Stimulated activated CD4-positive, alpha-beta T cell treated with anti-CD3 and anti-CD28 coated beads, Interleukin-1b, Interleukin-23, amount 100 ng/mL, for 24 hours (primary cell): Measurements from ENCODE around the gene ZNF605.
"Not testable (repeated sequence)": the region's sequence is repeated elsewhere in the genome, so short reads cannot be mapped to it uniquely, and the experiment has no call there.

Source experiments
- DNase-seq, 4 experiments: peaks; one replicate each; pipeline ENCODE4 v3.0.0-alpha.2; 2020; ENCODE audit warnings: low read depth in 4 of 4, low spot score in 1 of 4

ZNF605 gene

DNA sequence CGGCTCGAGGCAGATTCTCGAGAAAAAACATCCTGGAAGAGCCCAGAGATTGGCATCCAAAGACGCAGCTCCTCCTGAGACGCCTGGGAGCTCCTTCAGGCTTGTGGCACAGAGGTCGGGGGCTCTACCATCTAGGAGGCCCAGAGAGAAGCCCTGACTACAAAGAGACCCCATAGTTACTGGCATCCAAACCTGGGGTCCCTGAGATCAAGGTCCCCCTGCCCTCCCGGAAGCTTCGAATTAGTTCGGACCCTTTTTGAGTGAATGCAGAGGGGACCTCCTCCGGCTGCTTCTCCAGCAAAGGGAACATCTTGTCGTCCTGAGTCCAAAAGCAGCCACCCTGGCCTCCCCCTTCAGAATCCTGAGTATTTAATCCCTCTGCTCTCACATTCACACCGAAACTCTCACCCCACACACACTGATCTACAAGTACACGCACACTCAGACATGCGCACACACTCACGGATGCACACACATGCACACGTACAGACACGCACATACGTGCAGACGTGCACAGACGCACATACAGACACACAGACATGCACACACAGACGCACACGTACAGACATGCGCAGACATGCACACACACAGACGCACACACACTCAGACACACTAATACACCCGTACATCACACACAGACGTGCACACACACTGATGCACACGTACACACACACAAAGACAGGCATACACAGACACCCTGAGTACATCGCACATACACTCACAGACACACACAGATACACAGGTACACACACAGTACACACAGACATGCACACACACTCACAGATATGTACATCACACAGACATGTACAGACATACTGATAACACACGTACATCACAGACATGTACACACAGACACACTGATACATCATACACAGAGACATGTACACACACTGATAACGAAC, 5.9 kb downstream of the ZNF605 start:
- no peak for DNase-seq

- no peak for DNase-seq
Measured at GRCh38 chr12:132948146-132949066, 7.7 kb downstream of the ZNF605 start.

GRCh38 chr12:132946246-132946820, 9.8 kb downstream of the ZNF605 start:
- DNase-seq: no peak

GRCh38 chr12:132945806-132946205, 10.3 kb downstream of the ZNF605 start:
- DNase-seq: no peak

DNA sequence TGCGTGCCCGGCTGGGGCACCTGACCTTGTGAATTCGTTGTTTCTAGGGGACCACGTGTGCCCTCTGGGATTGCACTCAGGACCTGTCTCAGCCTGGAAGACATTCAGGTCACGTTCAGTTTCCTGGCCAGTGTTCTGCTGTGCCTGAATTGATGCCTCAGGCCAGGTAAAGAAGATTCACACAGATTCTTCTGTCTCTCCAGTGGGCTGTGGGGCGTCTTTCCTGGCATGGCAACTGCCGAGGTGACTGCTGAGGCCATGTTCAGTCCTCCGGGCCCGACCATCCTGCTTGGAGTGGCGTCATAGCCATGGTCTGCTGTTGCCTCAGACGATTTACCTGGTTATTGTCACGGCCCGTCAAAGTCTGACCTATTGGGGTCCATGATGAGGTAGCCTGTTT, 13.5 kb downstream of the ZNF605 start:
- DNase-seq: no peak

DNA sequence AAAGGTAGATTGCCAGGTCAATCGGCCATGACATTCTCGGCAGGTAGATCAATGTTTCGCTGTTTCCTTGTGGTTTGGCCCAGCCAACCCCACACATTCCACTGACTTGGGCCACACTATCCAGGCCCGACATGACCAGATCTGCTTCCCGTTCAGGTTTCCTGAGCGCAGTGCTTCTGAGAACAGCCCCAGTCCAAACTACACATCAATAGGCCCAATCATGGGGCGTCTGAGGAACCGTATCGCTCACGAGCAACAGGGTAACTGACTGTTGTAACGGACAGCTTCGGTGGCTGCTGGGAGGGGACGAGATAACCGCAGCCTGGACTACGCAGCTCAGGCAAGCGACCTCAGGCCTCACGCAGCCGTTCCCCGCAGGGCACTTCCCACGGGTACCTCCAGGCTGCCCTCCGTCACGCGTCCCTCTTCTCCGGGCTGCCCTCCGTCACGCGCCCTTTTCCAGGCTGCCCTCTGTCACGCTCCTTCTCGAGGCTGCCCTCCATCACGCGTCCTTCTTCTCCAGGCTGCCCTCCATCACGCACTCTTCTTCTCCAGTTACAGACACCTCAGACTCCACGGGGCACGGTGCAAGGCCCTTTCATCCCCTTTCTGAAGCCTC, 14.7 kb downstream of the ZNF605 start:
- DNase-seq: no peak

DNA sequence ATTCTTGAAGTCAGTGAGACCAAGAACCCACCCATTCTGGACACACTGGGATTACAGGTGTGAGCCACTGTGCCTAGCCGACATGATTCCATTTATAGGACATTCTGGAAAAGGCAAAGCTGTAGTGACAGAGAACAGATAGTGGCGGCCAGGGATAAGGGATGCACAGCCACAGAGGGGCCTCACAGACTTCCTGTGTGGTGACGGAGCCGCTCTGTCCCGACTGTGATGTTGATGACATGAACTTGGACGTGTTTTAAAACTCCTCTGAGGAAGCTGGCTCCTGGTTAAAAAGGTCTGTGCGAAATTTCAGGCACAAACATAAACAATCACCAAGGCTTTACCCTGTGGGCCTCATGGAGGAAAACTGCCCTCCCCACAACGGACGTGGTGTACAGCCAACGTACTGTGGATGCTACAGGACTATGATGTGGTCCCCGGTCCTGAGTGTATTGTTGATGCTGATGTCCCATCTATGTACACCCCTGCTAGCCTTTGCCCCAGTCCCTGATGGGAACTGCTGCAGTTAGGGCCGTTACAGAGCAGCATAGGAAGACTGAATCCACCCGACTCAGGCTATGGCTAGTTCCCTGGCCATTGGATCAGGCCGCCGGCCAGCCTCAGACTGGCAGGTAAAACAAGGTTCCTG, 15.9 kb downstream of the ZNF605 start:
- no peak for DNase-seq

DNA sequence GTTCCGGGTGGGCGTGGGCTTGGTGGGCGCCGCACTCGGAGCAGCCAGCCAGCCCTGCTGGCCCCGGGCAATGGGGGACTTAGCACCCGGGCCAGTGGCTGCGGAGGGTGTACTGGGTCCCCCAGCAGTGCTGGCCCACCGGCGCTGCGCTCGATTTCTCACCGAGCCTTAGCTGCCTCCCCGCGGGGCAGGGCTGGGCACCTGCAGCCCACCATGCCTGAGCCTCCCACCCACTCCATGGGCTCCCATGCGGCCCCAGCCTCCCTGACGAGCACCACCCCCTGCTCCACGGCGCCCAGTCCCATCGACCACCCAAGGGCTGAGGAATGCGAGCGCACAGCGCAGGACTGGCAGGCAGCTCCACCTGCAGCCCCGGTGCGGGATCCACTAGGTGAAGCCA, 17.3 kb downstream of the ZNF605 start:
- not testable (repeated sequence) for DNase-seq

DNA sequence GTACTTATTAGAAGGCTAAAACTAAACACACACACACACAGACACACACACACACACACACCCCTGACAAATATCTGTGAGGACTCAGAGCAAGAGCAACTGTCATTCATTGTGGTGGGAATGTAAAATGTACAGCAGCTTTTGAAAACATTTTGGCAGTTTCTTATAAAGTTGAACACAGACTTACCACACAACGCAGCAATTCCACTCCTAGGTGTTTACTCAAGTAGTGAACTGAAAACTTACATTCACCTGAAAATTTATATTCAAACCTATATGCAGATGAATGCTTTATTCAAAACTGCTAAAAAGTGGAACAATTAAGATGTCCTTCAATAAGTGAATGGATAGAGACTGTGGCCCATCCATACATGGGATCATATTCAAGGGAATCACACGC, 18.6 kb downstream of the ZNF605 start:
- DNase-seq: no peak

DNA sequence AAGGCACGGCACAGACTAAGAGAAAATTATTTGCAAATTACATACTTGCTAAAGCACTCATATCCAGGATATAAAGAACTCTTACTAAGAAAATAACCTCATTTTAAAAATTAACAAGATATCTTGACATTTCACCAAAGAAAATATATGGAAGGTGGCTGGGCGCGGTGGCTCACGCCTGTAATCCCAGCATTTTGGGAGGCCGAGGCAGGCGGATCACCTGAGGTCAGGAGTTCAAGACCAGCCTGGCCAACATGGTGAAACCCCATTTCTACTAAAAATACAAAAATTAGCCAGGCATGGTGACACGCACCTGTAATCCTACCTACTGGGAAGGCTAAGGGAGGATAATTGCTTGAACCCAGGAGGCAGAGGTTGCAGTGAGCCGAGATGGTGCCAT, 19.2 kb downstream of the ZNF605 start:
- DNase-seq: not testable (repeated sequence)

GRCh38 chr12:132936163-132936562, 19.9 kb downstream of the ZNF605 start:
- no peak for DNase-seq

GRCh38 chr12:132926415-132926833, 29.7 kb downstream of the ZNF605 start:
- no peak for DNase-seq

GRCh38 chr12:132925597-132926414, 30.3 kb downstream of the ZNF605 start:
- DNase-seq: no peak

- no peak for DNase-seq
Measured at GRCh38 chr12:132924356-132924755, 31.8 kb downstream of the ZNF605 start.

DNA sequence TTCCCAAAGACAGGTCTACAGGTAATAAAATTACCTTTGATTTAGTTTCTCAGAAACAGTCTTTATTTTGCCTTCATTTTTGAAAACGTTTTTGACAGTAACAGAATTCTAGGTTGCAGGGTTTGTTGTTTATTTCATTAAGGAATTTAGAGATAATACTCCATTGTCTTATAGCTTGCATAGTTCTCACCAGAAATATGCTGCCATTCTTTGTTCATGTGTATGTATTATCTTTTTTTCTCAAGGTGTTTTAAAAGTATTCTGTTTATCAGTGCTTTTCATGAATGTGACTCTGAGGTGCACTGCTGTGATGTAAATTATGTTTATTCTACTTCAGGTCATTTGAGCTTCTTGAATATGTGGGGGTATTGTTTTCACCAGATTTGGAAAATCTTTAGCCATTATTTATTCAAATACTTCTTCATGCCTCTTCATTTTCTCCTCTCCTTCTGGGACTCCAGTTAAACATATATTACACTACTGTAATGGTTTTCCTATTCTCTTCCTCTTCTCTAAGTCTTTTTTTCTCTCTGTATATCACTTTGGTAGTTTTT, 32.7 kb downstream of the ZNF605 start:
- no peak for DNase-seq

GRCh38 chr12:132922676-132923075, 33.4 kb downstream of the ZNF605 start:
- DNase-seq: no peak

DNA sequence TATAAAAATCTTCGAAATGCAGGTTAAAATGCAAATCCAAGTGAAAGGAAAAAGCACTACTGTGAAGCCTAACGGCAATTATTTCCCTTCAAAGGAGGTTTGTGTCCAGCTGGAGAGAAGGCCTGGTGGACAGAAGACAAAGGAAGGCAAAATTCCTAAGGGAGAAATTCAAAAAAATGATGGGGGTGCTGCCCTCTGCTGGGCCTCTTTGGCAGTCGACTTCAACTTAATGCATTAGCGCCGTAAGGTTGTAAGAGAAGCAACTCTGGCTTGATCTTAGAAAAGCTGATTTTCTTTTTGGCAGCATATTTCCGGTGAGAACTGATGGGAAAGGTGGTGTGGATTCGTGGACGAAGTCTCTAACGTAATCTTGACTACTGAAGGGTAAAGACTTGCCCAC, 34.4 kb downstream of the ZNF605 start:
- no peak for DNase-seq

- no peak for DNase-seq
Measured at GRCh38 chr12:132918680-132919079, 37.4 kb downstream of the ZNF605 start.

- no peak for DNase-seq
Measured at GRCh38 chr12:132909030-132909368, 47.1 kb downstream of the ZNF605 start.
